Muscle of leg (tissue), 11 donors: ENCODE measurements around the gene MYPN. TPM values are rescaled to one million over a fixed set of nuclear protein-coding genes. Genes with fewer than 3 reads are reported as not detected.
A peak's percentile ranks its signal among the peaks of the same experiment; 100 is the strongest.

ENCODE experiments used
- DNase-seq: peaks from one replicate; pipeline ENCODE4 v3.0.0; 2013
- H3K27ac ChIP-seq: one replicate; pipeline ENCODE4 v1.5.1; 2013; ENCODE audit warnings: mild to moderate bottlenecking, low read length, control low read depth
- H3K27me3 ChIP-seq: one replicate; pipeline ENCODE4 v1.6.1; 2013; ENCODE audit warnings: low read length; ENCODE audit not compliant: control insufficient read depth, insufficient read depth
- H3K36me3 ChIP-seq: one replicate; pipeline ENCODE4 v1.6.1; 2013; ENCODE audit warnings: low read length; ENCODE audit not compliant: control insufficient read depth, insufficient read depth
- H3K4me1 ChIP-seq: one replicate; pipeline ENCODE4 v1.6.1; 2013; ENCODE audit warnings: low read length; ENCODE audit not compliant: control insufficient read depth, insufficient read depth
- H3K4me3 ChIP-seq: one replicate; pipeline ENCODE4 v1.5.1; 2013; ENCODE audit warnings: low read length, control low read depth
- H3K9me3 ChIP-seq: replicated peaks from 2 replicates; pipeline ENCODE4 v1.6.1; 2013; ENCODE audit warnings: low read depth, low read length; ENCODE audit not compliant: control insufficient read depth
- WGBS: methylation state at CpG from one replicate; pipeline ENCODE4 v1.1.5; 2013; ENCODE audit warnings: missing lambda C conversion rate; ENCODE audit not compliant: insufficient coverage; 5-methylcytosine and 5-hydroxymethylcytosine counted together
- polyA plus RNA-seq, 8 donors: library from polyadenylated mRNA; unstranded; fragments of 120-200 nt; gene quantifications; one replicate each; pipeline versions ENCODE4 v1.2.1 to v1.2.3, GENCODE V29; 2013; ENCODE audit warnings: inconsistent platforms in 1 of 8, low replicate concordance in 1 of 8; ENCODE audit not compliant: insufficient read length in 8 of 8, insufficient read depth in 1 of 8
- total RNA-seq: library from RNA; stranded (reverse); fragments of 120-200 nt; gene quantifications from one replicate; pipeline ENCODE4 v1.2.4, GENCODE V29; 2013

MYPN gene
- total and polyA plus RNA-seq, 9 donors, result 49.1 to 88.0 (median 63.3) TPM

DNA sequence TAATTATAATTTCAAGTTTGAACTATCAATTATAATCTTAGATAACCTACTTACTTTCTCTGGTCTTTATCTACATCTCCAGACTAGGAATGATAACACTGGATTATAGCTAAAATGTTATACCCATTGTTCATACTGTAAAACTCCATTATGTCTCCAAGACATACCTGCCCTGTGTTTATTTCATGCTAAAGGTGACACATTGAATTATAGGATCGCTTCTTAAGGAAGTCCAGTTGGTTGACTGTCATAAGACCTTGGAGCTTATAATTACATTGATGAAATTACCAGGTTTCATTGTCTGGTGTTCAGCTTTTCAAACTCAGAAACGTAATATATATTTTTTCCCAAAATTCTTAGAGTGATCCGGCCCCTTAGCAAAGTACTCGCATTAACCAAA is 18.7 kb upstream of the MYPN start:
- Histone ChIP-seq H3K4me1 (peaks cover 4% of the 10 kb centered on the region), H3K9me3 (no peaks in the 10 kb centered on the region), H3K36me3 (no peaks in the 10 kb centered on the region), H3K27ac (no peak overlapping the region), H3K4me3 (no peak overlapping the region), H3K27me3 (no peaks in the 10 kb centered on the region)
- WGBS, result no CpG with 5 or more reads among the region's 4 CpGs
- DNase-seq, result no peak

DNA sequence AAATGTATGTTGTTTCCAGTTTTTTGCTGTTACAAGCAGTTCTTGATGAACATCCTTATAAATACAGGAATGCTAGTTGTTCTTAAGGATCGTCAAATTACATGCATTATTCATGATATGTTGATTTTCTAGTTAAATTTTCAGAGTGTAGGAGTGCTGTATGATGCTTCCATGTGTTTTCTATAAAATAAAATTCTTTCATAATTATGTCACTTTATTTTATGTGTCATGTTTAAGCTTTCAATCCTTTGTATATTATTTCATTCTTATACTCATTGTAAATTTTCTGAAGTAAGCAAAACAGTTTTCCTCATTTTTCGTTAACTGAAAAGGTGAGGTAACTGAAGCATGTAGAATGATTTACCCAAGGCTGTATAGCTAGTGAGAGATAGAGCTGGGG is 16.8 kb upstream of the MYPN start:
- Histone ChIP-seq H3K27me3 (no peaks in the 10 kb centered on the region), H3K4me3 (no peak overlapping the region), H3K4me1 (peaks cover 3% of the 10 kb centered on the region), H3K36me3 (no peaks in the 10 kb centered on the region), H3K9me3 (no peaks in the 10 kb centered on the region), H3K27ac (no peak overlapping the region)
- DNase-seq, result no peak
- no CpG with 5 or more reads among the region's 2 CpGs for WGBS

DNA sequence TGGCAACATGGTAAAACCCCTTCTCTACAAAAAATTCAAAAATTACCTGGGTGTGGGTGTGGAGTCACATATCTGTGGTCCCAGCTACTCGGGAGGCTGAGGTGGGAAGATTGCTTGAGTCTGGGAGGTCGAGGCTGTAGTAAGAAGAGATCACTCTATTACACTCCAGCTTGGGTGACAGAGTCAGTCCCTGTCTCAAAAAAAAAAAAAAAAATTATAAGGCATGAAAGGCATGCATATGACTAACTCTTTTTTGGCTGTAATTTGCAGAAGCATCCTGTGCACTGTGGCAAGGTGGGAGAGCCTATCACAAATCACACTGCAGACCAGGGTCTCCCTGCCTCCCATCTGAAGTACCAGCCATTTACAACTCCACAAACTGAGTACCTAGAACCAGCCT is 14.1 kb upstream of the MYPN start:
- no peak overlapping the region for H3K4me3 ChIP-seq
- DNase-seq, result no peak
- no peaks in the 10 kb centered on the region for H3K9me3 ChIP-seq
- no peaks in the 10 kb centered on the region for H3K4me1 ChIP-seq
- no CpG with 5 or more reads among the region's 2 CpGs for WGBS
- no peak overlapping the region for H3K27ac ChIP-seq
- H3K36me3 ChIP-seq, result no peaks in the 10 kb centered on the region
- H3K27me3 ChIP-seq, result no peaks in the 10 kb centered on the region

DNA sequence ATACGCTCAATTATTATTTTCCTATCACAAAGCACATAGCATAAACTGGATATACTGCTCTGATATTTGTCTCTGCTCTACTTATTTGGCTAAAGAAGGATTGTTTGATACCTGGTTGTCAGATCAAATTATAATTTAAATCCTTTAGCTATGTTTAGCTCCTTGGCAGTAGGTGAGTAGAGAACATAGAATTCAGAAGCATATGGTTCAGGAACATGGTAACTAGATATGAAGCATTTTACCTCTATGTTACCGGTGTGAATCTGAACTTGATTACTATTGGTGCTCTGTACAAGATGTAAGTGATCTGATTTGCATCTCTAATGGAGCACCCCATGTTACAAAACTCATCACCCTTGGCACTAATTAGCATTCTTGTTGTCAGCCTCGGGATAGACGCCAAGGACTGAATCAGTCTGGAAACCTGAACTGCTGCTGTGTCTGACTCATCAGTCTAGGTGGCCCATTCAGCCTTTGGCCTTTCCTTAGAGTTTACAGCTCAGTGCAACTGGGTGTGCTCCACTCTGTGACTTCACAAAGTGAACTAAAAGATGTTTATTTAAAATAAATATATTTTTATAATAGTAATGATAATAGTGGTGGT is 12.3 kb upstream of the MYPN start:
- peak; percentile 43 for DNase-seq
- Histone ChIP-seq H3K36me3 (no peaks in the 10 kb centered on the region), H3K4me1 (no peaks in the 10 kb centered on the region), H3K4me3 (no peak overlapping the region), H3K27me3 (no peaks in the 10 kb centered on the region), H3K27ac (no peak overlapping the region), H3K9me3 (no peaks in the 10 kb centered on the region)
- 5% methylated on average over 2 of the region's 4 CpGs for WGBS

DNA sequence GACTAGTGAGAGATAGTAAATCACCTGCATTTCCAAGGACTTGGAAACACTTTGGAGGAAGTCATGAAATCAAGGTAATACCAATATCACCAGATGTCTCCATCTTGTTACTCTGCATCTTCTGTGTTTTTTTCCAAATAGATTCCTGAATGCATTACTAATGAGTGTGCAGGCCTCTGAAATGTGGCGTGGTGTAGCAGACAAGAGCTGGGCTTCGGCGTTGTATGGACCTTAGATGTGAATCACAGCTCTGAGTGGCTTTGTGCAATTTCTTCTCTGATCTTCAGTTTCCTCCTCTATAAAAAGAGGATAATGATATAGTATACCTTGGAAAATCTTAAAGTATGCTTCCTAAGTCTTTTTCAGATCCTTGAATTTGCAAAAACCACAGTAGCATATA is 9.6 kb upstream of the MYPN start:
- H3K27me3 ChIP-seq, result no peaks in the 10 kb centered on the region
- no peaks in the 10 kb centered on the region for H3K4me1 ChIP-seq
- no peak overlapping the region for H3K4me3 ChIP-seq
- no peak overlapping the region for H3K27ac ChIP-seq
- WGBS, result 80% methylated on average over 1 of the region's 3 CpGs
- H3K36me3 ChIP-seq, result no peaks in the 10 kb centered on the region
- H3K9me3 ChIP-seq, result no peaks in the 10 kb centered on the region
- no peak for DNase-seq

DNA sequence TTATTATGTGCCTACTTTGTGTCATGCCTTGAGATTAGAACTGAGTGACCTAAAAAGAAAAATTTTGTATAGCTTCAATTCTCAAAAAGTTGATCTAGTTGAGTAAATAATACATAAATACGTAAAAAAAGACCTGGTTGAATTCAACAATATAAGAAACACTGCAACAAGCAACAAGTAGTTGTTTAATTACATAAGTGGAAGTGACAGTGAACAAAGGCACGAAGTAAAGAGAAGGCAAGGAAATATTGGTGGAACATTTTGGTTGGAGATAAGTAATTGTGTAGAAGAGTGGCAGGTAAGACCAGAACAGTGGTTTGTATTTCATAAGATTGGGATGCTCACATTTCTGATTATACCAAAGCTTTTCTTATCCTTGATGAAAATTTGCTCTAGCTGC is 8.2 kb upstream of the MYPN start:
- no CpG with 5 or more reads among the region's 2 CpGs for WGBS
- peaks cover 2% of the 10 kb centered on the region for H3K4me1 ChIP-seq

DNA sequence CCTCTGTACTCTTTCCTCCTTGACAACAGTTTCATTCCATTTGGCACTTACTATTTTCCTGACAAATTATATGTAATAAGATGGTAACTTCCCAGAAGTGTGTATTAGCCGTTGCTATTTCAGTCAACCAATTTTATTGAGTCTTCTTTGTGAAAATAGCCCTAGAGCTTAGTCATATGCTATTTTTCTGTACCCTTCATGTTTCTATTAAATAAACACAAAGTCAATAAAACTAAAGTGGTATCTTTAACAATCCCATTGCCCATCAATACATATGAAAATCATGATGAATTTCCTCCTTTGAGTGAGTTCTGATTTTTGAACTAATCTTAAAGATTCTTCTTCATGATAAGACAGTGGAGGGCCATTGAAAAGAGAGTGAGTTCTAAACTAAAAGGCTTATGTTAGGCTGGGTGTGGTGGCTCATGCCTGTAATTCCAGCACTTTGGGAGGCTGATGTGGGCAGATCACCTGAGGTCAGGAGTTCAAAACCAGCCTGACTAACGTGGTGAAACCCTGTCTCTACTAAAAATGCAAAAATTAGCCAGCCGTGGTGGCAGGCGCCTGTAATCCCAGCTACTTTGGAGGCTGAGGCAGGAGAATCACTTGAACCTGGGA is 5.9 kb upstream of the MYPN start:
- Histone ChIP-seq H3K4me1 (peaks cover 2% of the 10 kb centered on the region), H3K9me3 (no peaks in the 10 kb centered on the region), H3K27ac (no peak overlapping the region), H3K4me3 (no peak overlapping the region), H3K36me3 (no peaks in the 10 kb centered on the region), H3K27me3 (no peaks in the 10 kb centered on the region)
- no peak for DNase-seq
- WGBS, result 94% methylated on average over 2 of the region's 4 CpGs

More for the DNA sequence above, 8.2 kb upstream of the MYPN start:
- Histone ChIP-seq H3K27ac (no peak overlapping the region), H3K36me3 (no peaks in the 10 kb centered on the region), H3K27me3 (no peaks in the 10 kb centered on the region), H3K4me3 (no peak overlapping the region), H3K9me3 (no peaks in the 10 kb centered on the region)
- DNase-seq, result no peak

DNA sequence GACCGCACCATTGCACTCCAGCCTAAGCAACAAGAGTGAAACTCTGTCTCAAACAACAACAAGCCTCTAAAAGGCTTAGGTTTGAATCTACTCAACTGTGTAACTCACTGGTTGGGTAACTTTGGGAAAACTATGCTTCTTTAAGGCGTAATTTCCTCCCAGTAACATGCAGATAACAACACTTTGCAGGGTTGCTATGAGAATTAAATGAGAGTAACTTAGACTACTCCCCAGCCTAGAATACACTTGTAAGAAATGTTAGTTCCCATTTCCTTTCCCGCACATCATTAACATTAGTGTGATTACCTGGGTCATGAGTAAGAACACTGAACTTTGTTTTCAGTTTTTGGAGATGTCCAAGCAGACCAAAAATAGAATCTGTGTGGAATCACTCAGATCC is 5.4 kb upstream of the MYPN start:
- Histone ChIP-seq H3K27ac (no peak overlapping the region), H3K4me1 (peaks cover 5% of the 10 kb centered on the region), H3K27me3 (no peaks in the 10 kb centered on the region), H3K9me3 (no peaks in the 10 kb centered on the region), H3K4me3 (no peak overlapping the region), H3K36me3 (no peaks in the 10 kb centered on the region)
- no CpG with 5 or more reads among the region's 3 CpGs for WGBS
- no peak for DNase-seq

DNA sequence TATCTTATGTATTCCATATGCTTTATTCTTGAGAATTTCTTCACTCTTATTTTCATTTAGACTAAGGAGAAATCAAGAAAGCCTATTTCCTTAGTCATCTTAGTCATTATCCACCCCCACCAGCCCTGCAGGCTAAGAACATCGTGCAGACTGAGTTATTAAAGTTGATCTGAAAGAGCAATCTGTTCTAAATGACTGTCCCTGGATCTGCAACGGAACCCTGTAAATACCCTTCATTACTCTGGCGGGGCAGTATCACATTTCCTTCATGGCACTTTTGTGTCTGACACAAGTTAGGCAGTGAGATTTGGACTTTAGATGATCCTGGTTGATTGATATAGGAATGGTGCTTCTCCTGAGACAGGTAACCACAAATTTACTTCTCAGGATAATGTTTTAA is 3.5 kb upstream of the MYPN start:
- H3K4me3 ChIP-seq, result no peak overlapping the region

DNA sequence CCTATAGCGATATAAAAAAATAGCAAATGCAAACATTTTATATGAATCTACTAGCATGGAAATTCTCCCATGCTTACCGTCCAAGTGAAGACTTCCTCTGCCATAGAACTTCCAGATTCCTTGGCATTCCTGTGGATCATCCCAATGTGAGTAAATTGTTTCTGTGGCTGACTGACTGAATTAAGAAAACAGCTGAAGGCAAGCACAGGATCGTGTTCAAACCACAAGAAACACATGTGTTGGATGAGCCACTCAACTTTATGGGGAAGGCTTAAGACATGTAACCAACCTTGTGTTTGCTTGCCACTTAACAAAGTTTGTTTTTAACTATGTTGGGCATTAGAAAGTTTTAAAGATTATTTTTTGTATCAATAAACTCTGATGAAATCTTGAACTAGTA is 2.6 kb upstream of the MYPN start:
- H3K9me3 ChIP-seq, result no peaks in the 10 kb centered on the region
- H3K36me3 ChIP-seq, result no peaks in the 10 kb centered on the region
- peak overlapping the region; percentile 53 for H3K27ac ChIP-seq
- peaks cover 9% of the 10 kb centered on the region for H3K4me1 ChIP-seq
- DNase-seq, result peak; percentile 68
- H3K4me3 ChIP-seq, result peak overlapping the region; percentile 4
- H3K27me3 ChIP-seq, result no peaks in the 10 kb centered on the region
- 17% methylated on average over 1 of the region's 3 CpGs for WGBS

More for the DNA sequence above, 3.5 kb upstream of the MYPN start:
- Histone ChIP-seq H3K27me3 (no peaks in the 10 kb centered on the region), H3K36me3 (no peaks in the 10 kb centered on the region), H3K27ac (peak overlapping the region; percentile 53), H3K4me1 (peaks cover 9% of the 10 kb centered on the region), H3K9me3 (no peaks in the 10 kb centered on the region)
- no CpG with 5 or more reads among the region's 3 CpGs for WGBS
- DNase-seq, result peak; percentile 44

DNA sequence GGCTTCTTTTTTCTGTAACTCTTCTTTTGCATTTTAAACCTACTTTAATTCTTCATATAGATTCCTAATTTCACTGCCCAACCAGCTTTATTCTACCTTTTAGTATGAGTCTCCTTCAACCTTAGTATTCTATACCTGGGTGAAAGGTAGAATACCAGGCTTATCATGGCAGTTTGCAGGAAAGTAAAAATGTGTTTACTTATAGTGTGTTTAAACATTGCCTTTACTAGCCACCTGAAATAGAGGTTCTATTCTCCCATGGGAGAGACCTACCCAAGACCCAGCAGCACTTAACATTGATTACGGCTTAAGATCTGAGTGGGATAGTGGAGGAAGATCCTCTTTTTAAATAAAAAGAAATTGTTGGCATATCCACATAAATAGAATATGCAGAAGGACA is 1.6 kb upstream of the MYPN start:
- peaks cover 9% of the 10 kb centered on the region for H3K4me1 ChIP-seq
- no peaks in the 10 kb centered on the region for H3K9me3 ChIP-seq
- H3K4me3 ChIP-seq, result no peak overlapping the region
- H3K27me3 ChIP-seq, result no peaks in the 10 kb centered on the region
- DNase-seq, result no peak
- H3K27ac ChIP-seq, result no peak overlapping the region
- WGBS, result no CpG with 5 or more reads among the region's 1 CpG
- no peaks in the 10 kb centered on the region for H3K36me3 ChIP-seq
